PC-3 (cell line): ENCODE results near the gene RIMS4. TPM values are rescaled to one million over a fixed set of nuclear protein-coding genes. Genes with fewer than 3 reads are reported as not detected.

Experiments used
- ATAC-seq: fragments of 200-7000 bp; cut with Tn5 transposase; 2 replicates; pipeline ENCODE4 v1.9.1; 2020; ENCODE audit warnings: mild to moderate bottlenecking, moderate library complexity
- BruUV-seq: library from RNA; stranded (reverse); fragments of 400-500 nt; replicated peaks from 2 replicates; lab custom pipeline; 2021; lab: Mats Ljungman, UMichigan
- CTCF ChIA-PET: fragments of 300-600 bp; sonication (Branson Sonifier 250); formaldehyde crosslinking; loops from one replicate; lab custom pipeline; 2022; ENCODE audit warnings: antibody characterized with exemption; lab: Charles Lee
- POLR2A ChIA-PET: fragments of 300-600 bp; sonication (Branson Sonifier 250); formaldehyde crosslinking; loops from one replicate; lab custom pipeline; 2022; ENCODE audit warnings: antibody characterized with exemption; ENCODE audit not compliant: unreplicated experiment; lab: Charles Lee
- DNase-seq: peaks from one replicate; pipeline ENCODE4 v3.0.0-alpha.2; 2015
- H2AFZ ChIP-seq: fragments of 300-600 bp; sonication (generic); 2 replicates; pipeline ENCODE4 v1.6.0; 2016; ENCODE audit warnings: antibody characterized with exemption, low read length
- H3F3A ChIP-seq: fragments of 300-600 bp; sonication (generic); one replicate; pipeline ENCODE4 v1.6.0; 2017; ENCODE audit warnings: antibody characterized with exemption, low read length, control low read depth, mild to moderate bottlenecking; ENCODE audit not compliant: unreplicated experiment
- H3K27ac ChIP-seq: fragments of 300-600 bp; sonication (generic); 2 replicates; pipeline ENCODE4 v1.5.1; 2016; ENCODE audit warnings: mild to moderate bottlenecking, low read length
- H3K27me3 ChIP-seq: fragments of 300-600 bp; sonication (generic); 2 replicates; pipeline ENCODE4 v1.6.1; 2016; ENCODE audit warnings: low read length, mixed read lengths
- H3K36me3 ChIP-seq: fragments of 300-600 bp; sonication (generic); 2 replicates; pipeline ENCODE4 v1.6.1; 2016; ENCODE audit warnings: low read depth, mixed run types, low read length, mixed read lengths
- H3K4me1 ChIP-seq: fragments of 300-600 bp; sonication (generic); 2 replicates; pipeline ENCODE4 v1.5.1; 2016; ENCODE audit warnings: low read length; ENCODE audit not compliant: insufficient read depth
- H3K4me2 ChIP-seq: fragments of 300-600 bp; sonication (generic); 2 replicates; pipeline ENCODE4 v1.6.0; 2016; ENCODE audit warnings: low read length
- H3K4me3 ChIP-seq: fragments of 300-600 bp; sonication (generic); 2 replicates; pipeline ENCODE4 v1.5.1; 2016; ENCODE audit warnings: mild to moderate bottlenecking, low read length, mixed read lengths
- H3K79me2 ChIP-seq: fragments of 300-600 bp; sonication (generic); 2 replicates; pipeline ENCODE4 v1.6.1; 2017; ENCODE audit warnings: low read length, mixed read lengths
- H3K9ac ChIP-seq: fragments of 300-600 bp; sonication (generic); 2 replicates; pipeline ENCODE4 v1.6.0; 2016; ENCODE audit warnings: mild to moderate bottlenecking, low read length
- H3K9me2 ChIP-seq: fragments of 300-600 bp; sonication (generic); replicated peaks from 2 replicates; pipeline ENCODE4 v1.6.1; 2016; ENCODE audit warnings: mixed run types, low read length, mixed read lengths
- H3K9me3 ChIP-seq: fragments of 300-600 bp; sonication (generic); 2 replicates; pipeline ENCODE4 v1.6.1; 2016; ENCODE audit warnings: low read length, mixed read lengths
- H4K20me1 ChIP-seq: fragments of 300-600 bp; sonication (generic); 2 replicates; pipeline ENCODE4 v1.6.1; 2016; ENCODE audit warnings: low read length, mixed read lengths
- EZH2 ChIP-seq: fragments of 300-600 bp; sonication (generic); IDR thresholded peaks from one replicate; pipeline ENCODE4 v1.6.1; 2017; ENCODE audit warnings: antibody characterized with exemption, mild to moderate bottlenecking, low read length; ENCODE audit not compliant: unreplicated experiment
- EZH2phosphoT487 ChIP-seq: fragments of 300-600 bp; sonication (generic); IDR thresholded peaks from 2 replicates; pipeline ENCODE4 v1.6.1; 2018; ENCODE audit warnings: mild to moderate bottlenecking, antibody characterized with exemption, low read length, borderline replicate concordance
- intact Hi-C: fragments of 100-400 bp; cut with micrococcal nuclease; formaldehyde crosslinking; loops from 2 replicates; pipeline ENCODE4 v1.9.0; 2023
- total RNA-seq: library from RNA; depleted of rRNA; stranded (reverse); fragments of >200 nt; gene quantifications from 2 replicates; pipeline ENCODE4 v1.2.3, GENCODE V29; 2014
- TF ChIP-seq, protein P1 (sequence below): fragments of 300-600 bp; sonication (generic); conservative IDR thresholded peaks from 2 replicates; pipeline ENCODE4 v1.5.1; 2017; ENCODE audit warnings: antibody characterized with exemption, low read depth, mild to moderate bottlenecking, low read length

The RIMS4 gene
- total RNA-seq, 1 experiment from 2014 or later = 0.04 TPM

DNA sequence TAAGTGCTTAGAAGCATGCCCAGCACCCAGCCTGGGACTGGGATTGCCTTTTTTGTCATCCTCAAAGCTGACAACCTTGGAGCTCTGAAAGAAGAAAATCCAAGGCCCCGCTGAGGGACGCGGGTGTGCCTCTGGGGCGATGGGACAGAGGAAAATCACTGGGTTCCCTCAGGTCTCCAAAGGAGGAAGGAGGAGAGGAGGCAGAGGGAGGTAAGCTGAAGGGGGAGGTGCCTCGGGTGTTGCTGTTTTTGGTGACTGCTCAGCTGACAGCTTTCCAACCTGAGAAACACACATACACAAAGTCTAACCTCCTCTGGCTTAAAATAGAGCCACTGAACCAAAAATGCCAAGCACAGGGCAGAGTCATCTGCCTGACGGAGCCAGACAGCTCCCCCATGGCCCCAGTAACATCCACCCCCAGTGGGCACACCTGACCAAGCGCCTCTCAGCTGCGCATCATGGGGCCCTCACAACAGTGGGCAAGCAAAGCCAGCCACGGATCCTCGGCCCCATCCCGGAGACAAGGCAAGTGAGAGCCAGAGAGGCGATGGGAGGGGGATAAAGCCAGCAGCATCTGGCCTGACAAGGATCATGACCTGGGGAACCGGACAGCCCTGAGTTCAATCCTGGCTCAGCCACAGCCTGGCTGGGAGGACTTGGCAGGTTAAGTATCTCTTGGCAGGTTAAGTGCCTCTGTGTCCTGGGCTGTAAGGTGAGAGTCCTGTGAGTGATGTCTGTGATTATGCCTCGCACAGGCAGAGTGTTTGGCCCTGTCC, 67.9 kb downstream of the RIMS4 start:
- Histone ChIP-seq H3F3A (no peaks in the 10 kb centered on the region), H2AFZ (no peak overlapping the region), H3K27me3 (peaks cover 3% of the 10 kb centered on the region; the same call in 1 of the 2 replicates), H3K9ac (no peak overlapping the region), H3K27ac (no peak overlapping the region), H3K79me2 (no peaks in the 10 kb centered on the region), H3K4me2 (no peak overlapping the region), H3K4me1 (peaks cover 20% of the 10 kb centered on the region), H3K36me3 (no peaks in the 10 kb centered on the region), H3K9me3 (no peaks in the 10 kb centered on the region), H3K9me2 (no peaks in the 10 kb centered on the region), H3K4me3 (no peak overlapping the region), H4K20me1 (0 out of 2 replicates have a peak, but pooled peaks cover 3% of the 10 kb centered on the region)
- ChIA-PET POLR2A (no interaction called here), CTCF (interaction anchor here (0.6 kb wide), 1 partner anchor 284 kb away, joined by 3 read pairs; no protein-coding TSS in a partner anchor)
- no peak for TF ChIP-seq EZH2
- no peak for TF ChIP-seq EZH2phosphoT487
- TF ChIP-seq, protein P1, sequence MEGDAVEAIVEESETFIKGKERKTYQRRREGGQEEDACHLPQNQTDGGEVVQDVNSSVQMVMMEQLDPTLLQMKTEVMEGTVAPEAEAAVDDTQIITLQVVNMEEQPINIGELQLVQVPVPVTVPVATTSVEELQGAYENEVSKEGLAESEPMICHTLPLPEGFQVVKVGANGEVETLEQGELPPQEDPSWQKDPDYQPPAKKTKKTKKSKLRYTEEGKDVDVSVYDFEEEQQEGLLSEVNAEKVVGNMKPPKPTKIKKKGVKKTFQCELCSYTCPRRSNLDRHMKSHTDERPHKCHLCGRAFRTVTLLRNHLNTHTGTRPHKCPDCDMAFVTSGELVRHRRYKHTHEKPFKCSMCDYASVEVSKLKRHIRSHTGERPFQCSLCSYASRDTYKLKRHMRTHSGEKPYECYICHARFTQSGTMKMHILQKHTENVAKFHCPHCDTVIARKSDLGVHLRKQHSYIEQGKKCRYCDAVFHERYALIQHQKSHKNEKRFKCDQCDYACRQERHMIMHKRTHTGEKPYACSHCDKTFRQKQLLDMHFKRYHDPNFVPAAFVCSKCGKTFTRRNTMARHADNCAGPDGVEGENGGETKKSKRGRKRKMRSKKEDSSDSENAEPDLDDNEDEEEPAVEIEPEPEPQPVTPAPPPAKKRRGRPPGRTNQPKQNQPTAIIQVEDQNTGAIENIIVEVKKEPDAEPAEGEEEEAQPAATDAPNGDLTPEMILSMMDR = no peak
- DNase-seq (no peak), ATAC-seq (no peak)
- BruUV-seq = no TSS peak
- intact Hi-C loops = no loop called here

DNA sequence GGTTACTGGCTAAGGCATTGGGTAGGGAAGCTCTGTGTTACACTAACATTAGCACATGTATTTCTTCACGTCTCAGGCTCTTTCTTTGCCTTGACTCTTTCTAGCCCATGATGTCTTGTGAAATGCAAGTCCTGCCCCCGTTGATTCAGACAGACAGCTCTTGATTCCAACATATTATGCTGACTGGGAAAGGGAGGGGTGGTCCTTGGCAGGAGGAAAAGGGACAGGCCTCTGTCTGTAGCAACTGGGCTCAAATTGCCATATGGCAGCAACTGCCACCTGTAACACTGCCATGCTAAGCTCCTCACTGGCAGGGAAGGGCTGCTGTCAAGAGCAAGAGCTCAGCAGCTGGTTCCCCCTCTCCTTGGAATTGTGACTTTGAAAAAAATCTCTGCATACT, 70.4 kb downstream of the RIMS4 start:
- no peak for ATAC-seq
- H3K36me3 ChIP-seq = no peaks in the 10 kb centered on the region
- no peaks in the 10 kb centered on the region for H3K79me2 ChIP-seq
- no peak overlapping the region for H3K4me3 ChIP-seq
- H3K27ac ChIP-seq = no peak overlapping the region
- H3K9ac ChIP-seq = no peak overlapping the region
- no peak for TF ChIP-seq EZH2
- no peak for TF ChIP-seq EZH2phosphoT487
- TF ChIP-seq, protein P1 = no peak
- intact Hi-C loops = no loop called here
- no peaks in the 10 kb centered on the region for H3K27me3 ChIP-seq
- no peaks in the 10 kb centered on the region for H3K9me2 ChIP-seq
- no peaks in the 10 kb centered on the region for H3K9me3 ChIP-seq
- POLR2A ChIA-PET = no interaction called here
- CTCF ChIA-PET = no interaction called here
- H3K4me1 ChIP-seq = no peaks in the 10 kb centered on the region
- no TSS peak for BruUV-seq
- no peaks in the 10 kb centered on the region for H3F3A ChIP-seq
- H4K20me1 ChIP-seq = no peaks in the 10 kb centered on the region
- H3K4me2 ChIP-seq = no peak overlapping the region
- no peak overlapping the region for H2AFZ ChIP-seq
- DNase-seq = no peak
